HepG2 (cell line): Measurements from ENCODE around the gene ARHGAP12. TPM values are rescaled to one million over a fixed set of nuclear protein-coding genes. Genes with fewer than 3 reads are reported as not detected.

ENCODE experiments used
- BORCS8-MEF2B ChIP-seq: sonication (generic); formaldehyde crosslinking; IDR thresholded peaks from 2 replicates; pipeline ENCODE4 v1.8.0; 2022; ENCODE audit warnings: mild to moderate bottlenecking, missing genetic modification reagents
- GTF2F1 ChIP-seq: fragments of 150-350 bp; IDR thresholded peaks from 2 replicates; pipeline ENCODE4 v1.6.1; 2014; ENCODE audit warnings: low read length
- KAT8 ChIP-seq: IDR thresholded peaks from 2 replicates; pipeline ENCODE4 v1.6.1; 2016; ENCODE audit warnings: missing genetic modification reagents, missing compliant biosample characterization
- MED8 ChIP-seq: sonication (generic); formaldehyde crosslinking; IDR thresholded peaks from 2 replicates; pipeline ENCODE4 v1.8.1; 2023; ENCODE audit warnings: mild to moderate bottlenecking, missing genetic modification reagents; ENCODE audit not compliant: insufficient replicate concordance
- SAFB2 ChIP-seq: sonication (generic); formaldehyde crosslinking; IDR thresholded peaks from 2 replicates; pipeline ENCODE4 v1.5.1; 2020; ENCODE audit warnings: missing genetic modification reagents, low read depth, mild to moderate bottlenecking, borderline replicate concordance
- SKI ChIP-seq: fragments of 450-650 bp; IDR thresholded peaks from one replicate; pipeline ENCODE4 v1.6.1; 2018; ENCODE audit warnings: mild to moderate bottlenecking; ENCODE audit not compliant: partially characterized antibody
- TBX2 ChIP-seq: sonication (generic); formaldehyde crosslinking; IDR thresholded peaks from 2 replicates; pipeline ENCODE4 v1.5.0; 2020; ENCODE audit warnings: missing genetic modification reagents, mild to moderate bottlenecking, borderline replicate concordance
- ZFX ChIP-seq: sonication (generic); formaldehyde crosslinking; IDR thresholded peaks from 2 replicates; pipeline ENCODE4 v1.4.0; 2020; ENCODE audit warnings: mild to moderate bottlenecking, low read depth, missing genetic modification reagents, moderate library complexity
- ZMAT3 ChIP-seq: sonication (generic); formaldehyde crosslinking; conservative IDR thresholded peaks from 2 replicates; pipeline ENCODE4 v1.7.0; 2021; ENCODE audit warnings: missing genetic modification reagents
- ZMYM3 ChIP-seq: sonication (generic); formaldehyde crosslinking; IDR thresholded peaks from 2 replicates; pipeline ENCODE4 v1.5.1; 2020; ENCODE audit warnings: mild to moderate bottlenecking, missing genetic modification reagents
- ZNF143 ChIP-seq: sonication (generic); formaldehyde crosslinking; IDR thresholded peaks from 2 replicates; pipeline ENCODE4 v1.4.0; 2020; ENCODE audit warnings: missing genetic modification reagents
- ZNF264 ChIP-seq: sonication (generic); formaldehyde crosslinking; IDR thresholded peaks from 2 replicates; pipeline ENCODE4 v1.4.0; 2020; ENCODE audit warnings: missing genetic modification reagents
- ZNF547 ChIP-seq: sonication (generic); formaldehyde crosslinking; IDR thresholded peaks from 2 replicates; pipeline ENCODE4 v1.5.1; 2020; ENCODE audit warnings: mild to moderate bottlenecking, missing genetic modification reagents
- ZNF572 ChIP-seq: sonication (generic); formaldehyde crosslinking; IDR thresholded peaks from 2 replicates; pipeline ENCODE4 v1.5.1; 2020; ENCODE audit warnings: mild to moderate bottlenecking, missing genetic modification reagents
- polyA plus RNA-seq, 8 experiments: library from polyadenylated mRNA; depleted of rRNA in 3 of 8; stranded (reverse) in 7 of 8; unstranded in 1 of 8; fragments of >200 nt; fragmentation: Illumina TruSeq in 4 of 8; extraction: Trizol in 4 of 8; gene quantifications; 2 replicates each; pipeline versions ENCODE4 v1.2.1 to v1.2.3, GENCODE V29; 2011 to 2016; ENCODE audit warnings: low read depth in 4 of 8, missing spikeins in 1 of 8, mixed read lengths in 1 of 8; ENCODE audit not compliant: insufficient read depth in 1 of 8
- total RNA-seq, 5 experiments: library from RNA; depleted of rRNA; stranded (reverse); fragments of >200 nt; fragmentation: Illumina TruSeq; extraction: Trizol; gene quantifications; 2 replicates each; pipeline ENCODE4 v1.2.3, GENCODE V29; 2016; ENCODE audit warnings: low read depth in 1 of 5
- TF ChIP-seq, protein P1 (sequence below): sonication (generic); formaldehyde crosslinking; IDR thresholded peaks from 2 replicates; pipeline ENCODE4 v1.4.0; 2020; ENCODE audit warnings: missing genetic modification reagents
- TF ChIP-seq, protein P2 (sequence below): sonication (generic); formaldehyde crosslinking; IDR thresholded peaks from 2 replicates; pipeline ENCODE4 v1.5.0; 2020; ENCODE audit warnings: mild to moderate bottlenecking, missing genetic modification reagents, borderline replicate concordance
- TF ChIP-seq, protein P3 (sequence below): sonication (generic); formaldehyde crosslinking; IDR thresholded peaks from 2 replicates; pipeline ENCODE4 v1.5.0; 2020; ENCODE audit warnings: mild to moderate bottlenecking, missing genetic modification reagents
- TF ChIP-seq, protein P4 (sequence below): sonication (generic); formaldehyde crosslinking; IDR thresholded peaks from 2 replicates; pipeline ENCODE4 v1.5.1; 2020; ENCODE audit warnings: mild to moderate bottlenecking, moderate library complexity, missing genetic modification reagents

ARHGAP12 gene
- total and polyA plus RNA-seq, 2 of the 13 experiments (the other 11 are each of a cell fraction or from before 2014, with no cell fraction given), result 25.0 to 54.6 TPM

DNA sequence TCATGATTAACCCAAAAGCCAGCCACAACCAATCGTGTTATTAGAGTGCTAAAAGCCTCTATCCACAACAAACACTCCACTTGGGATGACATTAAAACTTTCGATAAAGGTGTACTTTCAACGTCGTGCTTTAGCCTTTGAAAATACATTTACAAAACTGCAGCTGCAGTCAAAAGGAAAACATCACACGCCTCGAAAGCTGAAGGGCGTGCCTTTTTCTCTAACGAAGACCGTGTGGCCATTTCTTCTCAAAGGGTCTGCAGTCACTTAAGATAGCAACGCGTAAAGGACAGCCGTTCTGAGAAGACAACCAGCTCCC is 1.1 kb downstream of the ARHGAP12 start (continued):
- TF ChIP-seq, protein P1, sequence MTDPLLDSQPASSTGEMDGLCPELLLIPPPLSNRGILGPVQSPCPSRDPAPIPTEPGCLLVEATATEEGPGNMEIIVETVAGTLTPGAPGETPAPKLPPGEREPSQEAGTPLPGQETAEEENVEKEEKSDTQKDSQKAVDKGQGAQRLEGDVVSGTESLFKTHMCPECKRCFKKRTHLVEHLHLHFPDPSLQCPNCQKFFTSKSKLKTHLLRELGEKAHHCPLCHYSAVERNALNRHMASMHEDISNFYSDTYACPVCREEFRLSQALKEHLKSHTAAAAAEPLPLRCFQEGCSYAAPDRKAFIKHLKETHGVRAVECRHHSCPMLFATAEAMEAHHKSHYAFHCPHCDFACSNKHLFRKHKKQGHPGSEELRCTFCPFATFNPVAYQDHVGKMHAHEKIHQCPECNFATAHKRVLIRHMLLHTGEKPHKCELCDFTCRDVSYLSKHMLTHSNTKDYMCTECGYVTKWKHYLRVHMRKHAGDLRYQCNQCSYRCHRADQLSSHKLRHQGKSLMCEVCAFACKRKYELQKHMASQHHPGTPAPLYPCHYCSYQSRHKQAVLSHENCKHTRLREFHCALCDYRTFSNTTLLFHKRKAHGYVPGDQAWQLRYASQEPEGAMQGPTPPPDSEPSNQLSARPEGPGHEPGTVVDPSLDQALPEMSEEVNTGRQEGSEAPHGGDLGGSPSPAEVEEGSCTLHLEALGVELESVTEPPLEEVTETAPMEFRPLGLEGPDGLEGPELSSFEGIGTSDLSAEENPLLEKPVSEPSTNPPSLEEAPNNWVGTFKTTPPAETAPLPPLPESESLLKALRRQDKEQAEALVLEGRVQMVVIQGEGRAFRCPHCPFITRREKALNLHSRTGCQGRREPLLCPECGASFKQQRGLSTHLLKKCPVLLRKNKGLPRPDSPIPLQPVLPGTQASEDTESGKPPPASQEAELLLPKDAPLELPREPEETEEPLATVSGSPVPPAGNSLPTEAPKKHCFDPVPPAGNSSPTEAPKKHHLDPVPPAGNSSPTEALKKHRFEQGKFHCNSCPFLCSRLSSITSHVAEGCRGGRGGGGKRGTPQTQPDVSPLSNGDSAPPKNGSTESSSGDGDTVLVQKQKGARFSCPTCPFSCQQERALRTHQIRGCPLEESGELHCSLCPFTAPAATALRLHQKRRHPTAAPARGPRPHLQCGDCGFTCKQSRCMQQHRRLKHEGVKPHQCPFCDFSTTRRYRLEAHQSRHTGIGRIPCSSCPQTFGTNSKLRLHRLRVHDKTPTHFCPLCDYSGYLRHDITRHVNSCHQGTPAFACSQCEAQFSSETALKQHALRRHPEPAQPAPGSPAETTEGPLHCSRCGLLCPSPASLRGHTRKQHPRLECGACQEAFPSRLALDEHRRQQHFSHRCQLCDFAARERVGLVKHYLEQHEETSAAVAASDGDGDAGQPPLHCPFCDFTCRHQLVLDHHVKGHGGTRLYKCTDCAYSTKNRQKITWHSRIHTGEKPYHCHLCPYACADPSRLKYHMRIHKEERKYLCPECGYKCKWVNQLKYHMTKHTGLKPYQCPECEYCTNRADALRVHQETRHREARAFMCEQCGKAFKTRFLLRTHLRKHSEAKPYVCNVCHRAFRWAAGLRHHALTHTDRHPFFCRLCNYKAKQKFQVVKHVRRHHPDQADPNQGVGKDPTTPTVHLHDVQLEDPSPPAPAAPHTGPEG (CRISPR knock-in tag), result no peak
- TF ChIP-seq, protein P2, sequence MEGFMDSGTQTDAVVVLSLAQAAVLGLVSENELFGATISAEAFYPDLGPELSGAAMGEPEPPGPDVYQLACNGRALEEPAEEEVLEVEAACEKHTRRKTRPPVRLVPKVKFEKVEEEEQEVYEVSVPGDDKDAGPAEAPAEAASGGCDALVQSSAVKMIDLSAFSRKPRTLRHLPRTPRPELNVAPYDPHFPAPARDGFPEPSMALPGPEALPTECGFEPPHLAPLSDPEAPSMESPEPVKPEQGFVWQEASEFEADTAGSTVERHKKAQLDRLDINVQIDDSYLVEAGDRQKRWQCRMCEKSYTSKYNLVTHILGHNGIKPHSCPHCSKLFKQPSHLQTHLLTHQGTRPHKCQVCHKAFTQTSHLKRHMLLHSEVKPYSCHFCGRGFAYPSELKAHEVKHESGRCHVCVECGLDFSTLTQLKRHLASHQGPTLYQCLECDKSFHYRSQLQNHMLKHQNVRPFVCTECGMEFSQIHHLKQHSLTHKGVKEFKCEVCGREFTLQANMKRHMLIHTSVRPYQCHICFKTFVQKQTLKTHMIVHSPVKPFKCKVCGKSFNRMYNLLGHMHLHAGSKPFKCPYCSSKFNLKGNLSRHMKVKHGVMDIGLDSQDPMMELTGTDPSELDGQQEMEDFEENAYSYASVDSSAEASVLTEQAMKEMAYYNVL (CRISPR knock-in tag), result no peak
- TF ChIP-seq, protein P3, sequence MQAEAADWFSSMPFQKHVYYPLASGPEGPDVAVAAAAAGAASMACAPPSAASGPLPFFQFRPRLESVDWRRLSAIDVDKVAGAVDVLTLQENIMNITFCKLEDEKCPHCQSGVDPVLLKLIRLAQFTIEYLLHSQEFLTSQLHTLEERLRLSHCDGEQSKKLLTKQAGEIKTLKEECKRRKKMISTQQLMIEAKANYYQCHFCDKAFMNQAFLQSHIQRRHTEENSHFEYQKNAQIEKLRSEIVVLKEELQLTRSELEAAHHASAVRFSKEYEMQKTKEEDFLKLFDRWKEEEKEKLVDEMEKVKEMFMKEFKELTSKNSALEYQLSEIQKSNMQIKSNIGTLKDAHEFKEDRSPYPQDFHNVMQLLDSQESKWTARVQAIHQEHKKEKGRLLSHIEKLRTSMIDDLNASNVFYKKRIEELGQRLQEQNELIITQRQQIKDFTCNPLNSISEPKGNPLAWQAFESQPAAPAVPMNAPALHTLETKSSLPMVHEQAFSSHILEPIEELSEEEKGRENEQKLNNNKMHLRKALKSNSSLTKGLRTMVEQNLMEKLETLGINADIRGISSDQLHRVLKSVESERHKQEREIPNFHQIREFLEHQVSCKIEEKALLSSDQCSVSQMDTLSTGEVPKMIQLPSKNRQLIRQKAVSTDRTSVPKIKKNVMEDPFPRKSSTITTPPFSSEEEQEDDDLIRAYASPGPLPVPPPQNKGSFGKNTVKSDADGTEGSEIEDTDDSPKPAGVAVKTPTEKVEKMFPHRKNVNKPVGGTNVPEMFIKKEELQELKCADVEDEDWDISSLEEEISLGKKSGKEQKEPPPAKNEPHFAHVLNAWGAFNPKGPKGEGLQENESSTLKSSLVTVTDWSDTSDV, result no peak
- TF ChIP-seq ZMAT3 (no peak), ZMYM3 (CRISPR knock-in tag) (no peak), ZNF547 (no peak), GTF2F1 (no peak), KAT8 (CRISPR knock-in tag) (0 out of 2 replicates have a peak, but pooled peaks have one; percentile 14), ZFX (no peak), ZNF264 (CRISPR knock-in tag) (no peak), TBX2 (CRISPR knock-in tag) (0 out of 2 replicates have a peak, but pooled peaks have one; percentile 2), ZNF143 (CRISPR knock-in tag) (no peak), SAFB2 (CRISPR knock-in tag) (no peak), MED8 (CRISPR knock-in tag) (no peak), BORCS8-MEF2B (no peak), SKI (no peak), ZNF572 (CRISPR knock-in tag) (0 out of 2 replicates have a peak, but pooled peaks have one; percentile 18)
- TF ChIP-seq, protein P4, sequence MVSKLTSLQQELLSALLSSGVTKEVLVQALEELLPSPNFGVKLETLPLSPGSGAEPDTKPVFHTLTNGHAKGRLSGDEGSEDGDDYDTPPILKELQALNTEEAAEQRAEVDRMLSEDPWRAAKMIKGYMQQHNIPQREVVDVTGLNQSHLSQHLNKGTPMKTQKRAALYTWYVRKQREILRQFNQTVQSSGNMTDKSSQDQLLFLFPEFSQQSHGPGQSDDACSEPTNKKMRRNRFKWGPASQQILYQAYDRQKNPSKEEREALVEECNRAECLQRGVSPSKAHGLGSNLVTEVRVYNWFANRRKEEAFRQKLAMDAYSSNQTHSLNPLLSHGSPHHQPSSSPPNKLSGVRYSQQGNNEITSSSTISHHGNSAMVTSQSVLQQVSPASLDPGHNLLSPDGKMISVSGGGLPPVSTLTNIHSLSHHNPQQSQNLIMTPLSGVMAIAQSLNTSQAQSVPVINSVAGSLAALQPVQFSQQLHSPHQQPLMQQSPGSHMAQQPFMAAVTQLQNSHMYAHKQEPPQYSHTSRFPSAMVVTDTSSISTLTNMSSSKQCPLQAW (CRISPR knock-in tag), result 0 out of 2 replicates have a peak, but pooled peaks have one; percentile 46
